ENCODE measurements around the gene HMX1.

Gene HMX1

DNA sequence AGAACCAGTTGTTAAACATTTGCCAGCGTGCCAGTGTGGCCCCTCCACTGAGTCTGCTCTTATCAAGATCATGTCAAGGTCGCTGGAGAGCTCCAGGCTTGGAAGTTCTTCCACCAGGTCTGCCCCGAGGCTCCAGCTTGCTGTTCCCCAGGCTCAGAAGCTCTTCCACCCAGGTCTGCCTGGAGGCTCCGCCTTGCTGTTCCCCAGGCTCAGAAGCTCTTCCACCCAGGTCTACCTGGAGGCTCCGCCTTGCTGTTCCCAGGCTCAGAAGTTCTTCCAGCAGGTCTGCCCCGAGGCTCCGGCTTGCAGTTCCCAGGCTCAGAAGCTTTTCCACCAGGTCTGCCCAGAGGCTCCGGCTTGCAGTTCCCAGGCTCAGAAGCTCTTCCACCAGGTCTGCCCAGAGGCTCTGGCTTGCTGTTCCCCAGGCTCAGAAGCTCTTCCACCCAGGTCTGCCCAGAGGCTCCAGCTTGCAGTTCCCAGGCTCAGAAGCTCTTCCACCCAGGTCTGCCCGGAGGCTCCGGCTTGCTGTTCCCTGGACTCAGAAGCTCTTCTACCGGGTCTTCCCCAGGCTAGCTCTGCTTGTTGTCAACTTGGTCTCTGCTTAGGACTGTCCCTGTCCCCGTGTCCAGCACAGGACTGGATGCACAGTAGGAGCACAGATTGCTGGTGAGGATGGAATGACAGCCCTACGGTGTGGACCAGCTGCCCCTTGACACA lies 54.4 kb downstream of the HMX1 start:
- no peak for DNase-seq

All from inflammatory macrophage treated with lipopolysaccharide for 1 hour (primary cell).